Measurements from ENCODE around the gene ZNF12.
A peak's percentile ranks its signal among the peaks of the same experiment; 100 is the strongest.
"Not testable (repeated sequence)": the region's sequence is repeated elsewhere in the genome, so short reads cannot be mapped to it uniquely, and the experiment has no call there.

Gene ZNF12

DNA sequence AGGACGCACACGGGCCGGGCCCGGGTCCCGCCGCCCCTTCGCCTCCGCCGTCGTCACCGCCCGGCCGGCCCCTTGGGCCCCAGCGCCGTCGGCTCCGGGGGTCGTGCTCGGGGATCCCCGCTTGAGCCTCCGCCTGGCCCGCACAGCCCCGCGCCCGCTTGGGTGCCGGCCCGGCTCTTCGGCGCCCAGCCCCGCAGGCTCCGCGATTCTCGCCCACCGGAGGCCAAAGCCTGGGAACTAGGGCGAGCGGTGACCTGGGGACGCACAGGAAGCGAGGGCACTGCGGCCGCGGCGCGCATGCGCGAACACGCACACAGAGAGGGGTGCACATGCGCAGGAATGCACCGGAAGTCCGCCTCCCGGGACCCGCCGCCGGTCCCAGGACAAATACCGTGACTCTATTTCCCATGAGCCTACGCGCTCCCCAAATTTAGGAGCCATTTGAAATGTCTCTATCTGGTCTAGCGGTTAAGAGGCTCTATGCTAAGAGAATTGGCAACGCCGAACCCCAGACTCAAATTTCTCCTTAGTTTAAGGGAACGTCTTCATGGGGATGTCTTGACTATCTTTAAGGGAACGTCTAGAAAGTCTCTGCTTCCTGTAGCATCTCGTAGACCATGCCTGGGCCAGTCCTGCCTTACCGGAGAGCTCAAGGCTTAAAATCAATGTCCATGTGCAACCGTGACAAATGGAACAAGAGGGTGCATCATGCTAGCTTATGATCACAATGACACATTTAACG is at the start of gene ZNF12:
Gene ZNF12, minus strand, starts transcription at position 282 of the 742 bp plus-strand sequence. CDS start 1,774 bp downstream, outside the sequence.
- peak within 1 kb of the TSS; percentile 94 for H3K27ac ChIP-seq
- TF ChIP-seq, protein P1, sequence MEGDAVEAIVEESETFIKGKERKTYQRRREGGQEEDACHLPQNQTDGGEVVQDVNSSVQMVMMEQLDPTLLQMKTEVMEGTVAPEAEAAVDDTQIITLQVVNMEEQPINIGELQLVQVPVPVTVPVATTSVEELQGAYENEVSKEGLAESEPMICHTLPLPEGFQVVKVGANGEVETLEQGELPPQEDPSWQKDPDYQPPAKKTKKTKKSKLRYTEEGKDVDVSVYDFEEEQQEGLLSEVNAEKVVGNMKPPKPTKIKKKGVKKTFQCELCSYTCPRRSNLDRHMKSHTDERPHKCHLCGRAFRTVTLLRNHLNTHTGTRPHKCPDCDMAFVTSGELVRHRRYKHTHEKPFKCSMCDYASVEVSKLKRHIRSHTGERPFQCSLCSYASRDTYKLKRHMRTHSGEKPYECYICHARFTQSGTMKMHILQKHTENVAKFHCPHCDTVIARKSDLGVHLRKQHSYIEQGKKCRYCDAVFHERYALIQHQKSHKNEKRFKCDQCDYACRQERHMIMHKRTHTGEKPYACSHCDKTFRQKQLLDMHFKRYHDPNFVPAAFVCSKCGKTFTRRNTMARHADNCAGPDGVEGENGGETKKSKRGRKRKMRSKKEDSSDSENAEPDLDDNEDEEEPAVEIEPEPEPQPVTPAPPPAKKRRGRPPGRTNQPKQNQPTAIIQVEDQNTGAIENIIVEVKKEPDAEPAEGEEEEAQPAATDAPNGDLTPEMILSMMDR (conservative IDR thresholded peaks at IDR 0.05) = no peak
- TF ChIP-seq ZFX (IDR thresholded peaks at IDR 0.05) = peak; percentile 97

GRCh38 chr7:6753964-6754363 is 47.2 kb upstream of the ZNF12 start, which contains the start of gene RSPH10B2:
Gene RSPH10B2, plus strand, starts transcription at chr7:6754103. Its CDS starts 3,575 bp downstream, at chr7:6757678.
- not testable (repeated sequence) for H3K27ac ChIP-seq

DNA sequence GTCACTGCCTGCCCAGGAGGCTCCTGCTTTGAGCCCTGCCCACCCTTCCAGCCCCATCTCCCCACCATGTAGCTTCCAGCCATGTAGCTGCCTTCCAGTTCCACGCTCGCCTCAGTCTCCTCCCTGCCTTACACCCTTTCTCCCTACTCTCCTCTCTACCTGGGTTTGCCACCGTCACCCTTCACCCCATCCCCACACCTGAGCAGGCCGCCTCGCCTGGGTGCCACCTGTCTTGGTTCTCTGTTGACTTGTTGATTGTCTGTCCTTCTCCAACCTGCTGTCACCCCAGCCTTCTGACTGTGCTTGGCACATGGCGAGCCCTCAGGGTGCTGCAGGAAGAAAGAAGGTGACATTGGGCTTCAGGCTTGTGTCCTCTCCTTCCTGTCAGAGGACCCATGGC is 43.4 kb upstream of the ZNF12 start:
- not testable (repeated sequence) for H3K27ac ChIP-seq

- not testable (repeated sequence) for H3K27ac ChIP-seq
These were observed 42.6 kb upstream of the ZNF12 start for GRCh38 chr7:6749335-6749734.

DNA sequence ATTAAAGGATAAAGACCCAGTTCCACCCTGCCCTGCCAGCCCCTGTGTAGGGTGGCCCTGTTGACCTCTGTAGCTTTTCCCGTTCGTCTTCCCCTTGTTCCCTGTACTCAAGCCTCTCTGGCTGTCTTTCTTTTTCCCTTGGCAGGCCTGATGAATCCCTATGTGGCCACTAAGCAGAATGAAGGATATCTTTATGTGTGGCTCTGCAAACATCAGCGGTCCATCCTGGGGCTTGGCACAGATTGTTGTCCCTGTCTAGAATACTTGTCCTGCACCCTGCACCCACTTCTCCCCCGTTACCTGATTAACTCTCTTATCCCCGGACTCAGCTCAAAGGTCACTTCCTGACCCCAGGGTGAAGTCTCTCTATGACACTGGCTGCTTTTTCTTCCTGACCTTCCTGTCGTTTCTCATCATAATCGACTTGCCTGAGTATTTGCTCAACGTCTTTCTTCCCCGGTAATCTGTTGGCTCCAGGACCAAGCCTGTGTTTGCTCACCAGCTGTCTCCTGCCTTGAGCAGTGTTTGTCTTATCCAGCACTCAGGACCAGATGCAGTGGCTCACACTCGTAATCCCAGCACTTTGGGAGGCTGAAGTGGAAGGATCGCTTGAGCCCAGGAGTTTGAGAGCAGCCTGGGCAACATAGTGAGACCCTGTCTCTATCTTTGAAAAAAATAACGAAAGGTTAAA is 37.8 kb upstream of the ZNF12 start:
- H3K27ac ChIP-seq = not testable (repeated sequence)

DNA sequence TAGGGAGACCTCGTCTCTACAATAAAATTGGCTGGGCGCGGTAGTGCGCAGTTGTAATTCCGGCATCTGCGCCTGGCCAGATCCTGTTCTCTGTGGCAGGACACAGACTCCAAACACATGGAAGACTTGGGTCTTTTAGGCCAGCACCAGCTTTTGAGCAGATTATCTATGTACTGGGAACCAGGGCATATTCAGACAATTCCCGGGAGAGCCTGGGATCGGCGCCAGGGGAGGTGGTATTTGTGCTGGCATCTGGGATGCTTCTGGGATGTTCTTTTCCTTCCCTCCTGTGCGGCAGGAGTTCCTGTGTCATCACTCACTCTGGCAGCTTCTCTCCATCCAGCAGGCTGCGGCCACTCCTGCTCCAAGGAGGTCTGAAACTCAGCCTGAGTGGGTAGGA is 31.7 kb upstream of the ZNF12 start:
- H3K27ac ChIP-seq = not testable (repeated sequence)

DNA sequence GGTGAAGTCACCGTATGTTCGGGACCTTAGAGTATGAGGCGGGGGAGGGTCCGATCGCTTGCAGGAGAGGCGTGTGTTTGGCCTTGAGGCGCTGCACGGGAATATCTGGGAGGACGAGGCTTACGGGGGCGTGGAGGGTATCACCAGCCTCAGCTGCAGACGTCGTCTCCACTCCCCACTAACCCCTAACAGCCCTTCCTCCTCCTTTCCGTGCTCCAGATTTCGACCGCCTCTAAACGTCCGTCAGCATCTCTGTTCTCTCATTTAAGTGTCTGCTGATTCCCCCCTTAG is 23.5 kb upstream of the ZNF12 start:
- H3K27ac ChIP-seq = peak overlapping the region; percentile 85
- no peak for TF ChIP-seq ZFX (IDR thresholded peaks at IDR 0.05)
- TF ChIP-seq, protein P1 (conservative IDR thresholded peaks at IDR 0.05) = no peak

DNA sequence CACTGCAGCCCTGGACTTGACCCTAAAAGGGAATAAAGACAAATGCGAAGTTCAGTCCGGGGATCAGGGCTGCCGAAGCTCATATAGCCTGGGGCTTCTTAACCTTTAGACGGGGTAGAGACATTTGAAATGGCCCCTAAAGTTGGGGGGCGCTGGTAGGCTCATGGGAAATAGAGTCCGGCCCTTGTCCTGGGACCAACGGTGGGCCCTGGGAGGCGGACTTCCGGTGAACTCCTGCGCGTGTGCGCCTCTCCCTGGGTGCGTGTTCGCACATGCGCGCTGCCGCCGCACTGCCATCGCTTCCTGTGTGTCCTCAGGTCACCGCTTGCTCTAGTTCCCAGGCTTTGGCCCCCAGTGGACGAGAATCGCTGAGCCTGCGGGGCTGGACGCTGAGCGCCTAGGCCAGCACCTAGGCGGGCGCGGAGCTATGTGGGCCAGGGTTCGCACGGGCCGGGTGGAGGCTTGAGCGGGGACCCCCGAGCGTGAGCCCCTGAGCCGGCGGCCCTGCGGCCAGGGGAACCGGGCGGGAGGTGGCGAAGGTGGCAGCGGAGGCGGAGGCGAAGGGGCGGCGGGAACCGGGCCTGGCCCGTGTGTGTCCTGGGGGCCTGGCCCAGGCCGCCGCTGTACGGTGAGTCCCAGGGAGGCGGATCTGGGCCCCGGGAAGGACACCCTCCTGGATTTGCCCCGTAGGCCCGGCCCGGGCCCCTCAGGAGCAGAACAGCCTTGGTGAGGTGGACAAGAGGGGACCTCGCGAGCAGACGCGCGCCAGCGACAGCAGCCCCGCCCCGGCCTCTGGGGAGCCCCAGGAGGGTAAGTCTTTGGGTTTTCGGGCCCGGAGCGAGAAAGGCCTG is 23.0 kb upstream of the ZNF12 start:
- peak; percentile 95 for TF ChIP-seq ZFX (IDR thresholded peaks at IDR 0.05)
- TF ChIP-seq, protein P1 (conservative IDR thresholded peaks at IDR 0.05) = no peak
- H3K27ac ChIP-seq = peak overlapping the region; percentile 85

DNA sequence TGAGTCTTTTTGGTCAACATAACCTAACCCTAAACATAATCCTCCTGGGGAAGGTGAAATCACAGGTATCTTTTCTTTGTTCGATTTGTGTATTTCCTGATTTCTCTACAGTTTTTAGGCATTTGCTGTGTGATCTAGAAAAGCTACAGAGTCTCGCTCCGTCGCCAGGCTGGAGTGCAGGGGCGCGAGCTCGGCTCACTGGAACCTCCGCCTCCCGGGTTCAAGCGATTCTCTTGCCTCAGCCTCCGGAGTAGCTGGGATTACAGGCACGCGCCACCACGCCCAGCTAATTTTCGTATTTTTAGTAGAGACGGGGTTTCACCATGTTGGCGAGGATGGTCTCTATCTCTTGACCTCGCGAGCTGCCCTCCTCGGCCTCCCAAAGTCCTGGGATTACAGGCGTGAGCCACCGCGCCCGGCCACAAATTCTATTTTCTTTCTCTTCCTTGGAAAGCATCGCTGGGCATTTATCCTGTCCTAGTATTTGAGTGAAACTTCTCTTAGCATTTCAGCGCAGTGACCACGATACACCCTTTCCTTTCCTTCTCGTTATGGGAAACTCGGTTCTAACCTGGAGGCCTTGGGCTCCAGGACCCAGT is 22.2 kb upstream of the ZNF12 start:
- peak overlapping the region; percentile 85 for H3K27ac ChIP-seq

GRCh38 chr7:6727663-6728062 is 20.9 kb upstream of the ZNF12 start:
- TF ChIP-seq ZFX (IDR thresholded peaks at IDR 0.05) = no peak
- TF ChIP-seq, protein P1 (conservative IDR thresholded peaks at IDR 0.05) = no peak

GRCh38 chr7:6726341-6726740 is 19.6 kb upstream of the ZNF12 start:
- H3K27ac ChIP-seq = not testable (repeated sequence)

More at GRCh38 chr7:6727663-6728062, 20.9 kb upstream of the ZNF12 start:
- H3K27ac ChIP-seq = no peak overlapping the region
